ENCODE results near the gene LAMB1.

Gene LAMB1

DNA sequence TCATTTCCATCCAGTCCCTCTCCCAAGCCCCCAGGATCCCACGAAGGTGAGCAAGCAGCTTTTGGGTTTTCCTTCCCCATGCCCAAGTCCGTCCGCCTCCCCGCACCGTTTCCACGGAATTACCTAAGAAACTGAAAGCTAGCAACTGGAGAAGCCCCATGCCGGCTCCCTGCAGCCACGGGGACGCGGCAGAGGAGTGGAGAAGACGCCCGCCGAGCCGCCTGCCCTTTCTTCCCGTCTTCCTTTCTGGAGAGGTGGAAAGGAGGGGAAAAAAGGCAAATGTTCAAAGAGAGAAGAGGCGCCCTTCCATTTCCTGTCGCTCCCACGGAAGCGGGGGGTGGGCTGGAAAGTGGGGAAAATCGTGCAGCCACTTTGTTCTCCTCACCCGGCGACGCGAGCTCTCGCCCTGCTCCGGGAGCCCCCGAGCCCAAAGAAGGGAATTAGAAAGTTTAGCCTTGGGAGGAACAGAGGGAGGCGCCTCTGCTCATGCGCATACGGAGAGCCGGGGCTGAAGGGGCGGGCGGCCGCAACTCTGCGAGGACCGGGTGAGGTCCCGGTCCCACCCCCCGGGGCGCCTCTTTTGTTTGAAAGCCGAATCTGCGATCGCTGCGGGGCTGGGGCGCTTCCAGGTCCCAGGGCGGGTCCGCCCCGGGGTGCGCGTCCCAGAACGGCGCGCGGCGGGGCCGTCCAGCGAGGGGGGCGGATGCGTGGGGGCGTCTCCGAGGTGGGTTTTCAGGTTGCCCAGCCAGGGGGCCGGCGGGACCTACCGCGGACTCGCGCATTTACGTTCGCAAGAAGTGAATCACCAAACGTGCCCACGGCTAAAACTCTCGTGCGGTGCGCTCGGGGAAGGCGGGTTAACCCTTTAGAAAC lies at the start of gene LAMB1:
LAMB1 (minus strand) TSS at position 436 of the 873 bp plus-strand sequence; CDS start at position 160, 276 bp downstream.
- TF ChIP-seq, protein P1, sequence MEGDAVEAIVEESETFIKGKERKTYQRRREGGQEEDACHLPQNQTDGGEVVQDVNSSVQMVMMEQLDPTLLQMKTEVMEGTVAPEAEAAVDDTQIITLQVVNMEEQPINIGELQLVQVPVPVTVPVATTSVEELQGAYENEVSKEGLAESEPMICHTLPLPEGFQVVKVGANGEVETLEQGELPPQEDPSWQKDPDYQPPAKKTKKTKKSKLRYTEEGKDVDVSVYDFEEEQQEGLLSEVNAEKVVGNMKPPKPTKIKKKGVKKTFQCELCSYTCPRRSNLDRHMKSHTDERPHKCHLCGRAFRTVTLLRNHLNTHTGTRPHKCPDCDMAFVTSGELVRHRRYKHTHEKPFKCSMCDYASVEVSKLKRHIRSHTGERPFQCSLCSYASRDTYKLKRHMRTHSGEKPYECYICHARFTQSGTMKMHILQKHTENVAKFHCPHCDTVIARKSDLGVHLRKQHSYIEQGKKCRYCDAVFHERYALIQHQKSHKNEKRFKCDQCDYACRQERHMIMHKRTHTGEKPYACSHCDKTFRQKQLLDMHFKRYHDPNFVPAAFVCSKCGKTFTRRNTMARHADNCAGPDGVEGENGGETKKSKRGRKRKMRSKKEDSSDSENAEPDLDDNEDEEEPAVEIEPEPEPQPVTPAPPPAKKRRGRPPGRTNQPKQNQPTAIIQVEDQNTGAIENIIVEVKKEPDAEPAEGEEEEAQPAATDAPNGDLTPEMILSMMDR (IDR thresholded peaks at IDR 0.05; ENCODE audit: insufficient read depth, low read depth, low read length, missing control alignments) = no peak
- no peak for DNase-seq (ENCODE audit: low read depth)
- peak within 1 kb of the TSS; percentile 33 for H3K4me3 ChIP-seq (ENCODE audit: low read depth, low read length)

DNA sequence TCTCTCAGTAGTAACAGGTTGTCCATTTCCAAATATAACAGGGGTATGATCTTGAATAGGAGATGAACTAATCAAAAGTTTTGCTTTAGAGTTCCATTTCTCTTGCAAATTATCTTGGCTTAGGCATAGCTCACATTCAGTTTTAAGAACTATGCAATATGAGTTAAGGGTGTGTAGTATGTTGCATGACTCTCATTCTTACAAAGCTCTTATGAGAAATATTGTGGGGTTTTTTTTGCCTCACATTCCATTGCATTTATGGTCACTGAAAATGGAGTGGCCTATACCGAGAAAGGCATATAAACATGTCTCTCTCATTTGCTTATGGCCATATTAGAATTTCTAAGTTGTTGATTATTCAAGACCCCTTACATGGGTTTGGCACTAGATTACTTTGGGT lies 48.5 kb upstream of the LAMB1 start:
- TF ChIP-seq, protein P1 (IDR thresholded peaks at IDR 0.05; ENCODE audit: insufficient read depth, low read depth, low read length, missing control alignments) = no peak
- no peak overlapping the region for H3K4me3 ChIP-seq (ENCODE audit: low read depth, low read length)
- no peak for DNase-seq (ENCODE audit: low read depth)

DNA sequence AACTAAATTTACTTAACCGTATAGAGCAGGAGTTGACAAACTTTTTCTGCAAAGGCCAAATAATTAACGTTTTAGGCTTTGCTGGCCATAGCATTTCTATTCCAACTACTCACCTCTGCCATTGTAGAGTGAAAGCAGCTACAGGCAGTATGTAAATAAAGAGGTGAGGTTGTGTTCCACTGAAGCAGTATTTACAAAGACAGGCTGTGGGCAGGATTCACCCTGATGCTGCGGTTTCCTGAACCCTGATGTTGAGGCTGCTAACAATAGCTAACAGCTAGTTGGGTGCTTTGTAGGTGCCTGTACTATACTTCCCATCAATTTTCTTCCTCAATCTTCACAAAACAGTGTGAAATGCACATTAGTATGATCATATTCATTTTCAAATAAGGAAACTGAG lies 47.0 kb upstream of the LAMB1 start:
- TF ChIP-seq, protein P1 (IDR thresholded peaks at IDR 0.05; ENCODE audit: insufficient read depth, low read depth, low read length, missing control alignments) = no peak
- no peak overlapping the region for H3K4me3 ChIP-seq (ENCODE audit: low read depth, low read length)
- peak; percentile 52 for DNase-seq (ENCODE audit: low read depth)

DNA sequence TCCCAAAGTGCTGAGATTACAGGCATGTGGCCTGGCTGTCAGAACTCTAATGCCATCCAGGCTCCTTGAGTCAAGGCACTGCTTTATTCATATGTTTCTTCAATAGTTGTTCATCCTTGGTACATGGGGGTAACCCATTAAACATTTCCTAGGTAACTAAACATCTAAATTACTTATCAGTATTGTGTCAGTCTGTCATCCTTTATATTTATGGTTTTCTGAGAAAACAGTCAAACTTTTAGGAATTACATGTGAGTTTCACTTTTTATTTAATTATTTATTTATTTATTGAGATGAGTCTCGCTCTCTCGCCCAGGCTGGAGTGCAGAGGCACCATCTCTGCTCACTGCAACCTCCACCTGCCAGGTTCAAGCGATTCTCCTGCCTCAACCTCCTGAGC lies 45.5 kb upstream of the LAMB1 start:
- DNase-seq (ENCODE audit: low read depth) = no peak
- TF ChIP-seq, protein P1 (IDR thresholded peaks at IDR 0.05; ENCODE audit: insufficient read depth, low read depth, low read length, missing control alignments) = no peak

DNA sequence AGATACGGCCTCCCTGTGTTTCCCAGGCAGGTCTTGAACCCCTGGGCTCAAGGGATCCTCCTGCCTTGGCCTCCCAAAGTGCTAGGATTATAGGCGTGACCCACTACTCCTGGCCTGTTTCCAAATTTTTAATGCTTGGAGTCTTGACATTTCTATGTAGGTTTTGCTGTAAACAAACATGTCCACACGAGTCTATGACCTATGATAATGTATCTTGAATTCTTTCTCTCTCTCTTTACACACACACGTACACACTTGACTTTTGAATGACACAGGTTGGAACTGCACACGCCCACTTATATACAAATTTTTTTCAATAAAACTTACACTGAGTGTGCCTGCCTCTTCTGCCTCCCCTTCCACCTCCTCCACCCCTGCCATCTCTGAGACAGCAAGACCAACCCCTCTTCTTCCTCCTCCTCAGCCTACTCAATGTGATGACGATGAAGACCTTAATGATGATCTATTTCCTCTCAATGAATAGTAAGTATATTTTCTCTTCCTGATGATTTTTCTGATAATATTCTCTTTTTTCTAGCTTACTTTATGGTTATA lies 44.1 kb upstream of the LAMB1 start:
- DNase-seq (ENCODE audit: low read depth) = no peak
- TF ChIP-seq, protein P1 (IDR thresholded peaks at IDR 0.05; ENCODE audit: insufficient read depth, low read depth, low read length, missing control alignments) = no peak
- no peak overlapping the region for H3K4me3 ChIP-seq (ENCODE audit: low read depth, low read length)

More for the DNA sequence above, 45.5 kb upstream of the LAMB1 start:
- H3K4me3 ChIP-seq (ENCODE audit: low read depth, low read length) = no peak overlapping the region

DNA sequence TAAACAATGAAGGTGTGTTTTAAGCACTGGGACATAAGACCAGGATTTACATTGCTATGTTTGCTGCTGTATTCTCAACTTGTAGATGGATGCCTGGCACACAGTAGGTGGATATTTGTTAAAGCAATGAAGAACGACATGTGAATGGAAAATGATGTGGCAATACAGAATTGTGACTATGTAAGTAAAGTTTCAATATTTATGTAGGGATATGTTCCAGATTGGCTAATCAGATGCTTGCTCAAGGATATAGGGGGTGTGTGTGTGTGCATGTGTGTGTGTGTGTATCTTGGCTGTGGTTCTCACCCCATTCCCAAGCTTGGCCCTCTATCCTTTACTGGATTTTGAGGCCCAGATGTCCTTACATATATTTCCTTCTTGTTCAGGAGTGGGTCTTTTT lies 42.7 kb upstream of the LAMB1 start:
- H3K4me3 ChIP-seq (ENCODE audit: low read depth, low read length) = no peak overlapping the region
- DNase-seq (ENCODE audit: low read depth) = no peak
- TF ChIP-seq, protein P1 (IDR thresholded peaks at IDR 0.05; ENCODE audit: insufficient read depth, low read depth, low read length, missing control alignments) = no peak

Measured in GM12865 (cell line).